ENCODE data around the gene ZW10. TPM values are rescaled to one million over a fixed set of nuclear protein-coding genes. Genes with fewer than 3 reads are reported as not detected.
"Not testable (repeated sequence)": the region's sequence is repeated elsewhere in the genome, so short reads cannot be mapped to it uniquely, and the experiment has no call there.

ZW10 gene
- total RNA-seq, 1 donor, result 23.7 TPM

DNA sequence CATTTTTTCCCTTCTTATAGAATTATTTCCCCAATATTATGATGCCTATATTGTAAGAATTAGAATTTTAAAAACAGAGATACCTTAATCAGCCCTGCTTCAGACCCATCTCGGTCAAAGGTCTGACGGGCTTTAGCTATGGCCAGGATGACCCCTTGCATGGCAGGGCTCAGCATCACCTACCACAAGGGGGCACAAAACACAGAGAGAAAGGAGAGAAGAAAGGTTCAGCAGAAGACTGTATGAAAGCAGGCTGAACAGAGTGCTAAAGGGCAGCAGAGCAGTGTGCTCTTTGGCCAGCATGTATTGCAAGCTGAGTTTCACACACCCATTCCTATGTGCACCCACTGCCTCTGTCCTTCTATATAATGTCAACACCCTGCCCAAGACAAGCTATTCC lies 32.9 kb upstream of the ZW10 start:
- TF ChIP-seq, protein P1, sequence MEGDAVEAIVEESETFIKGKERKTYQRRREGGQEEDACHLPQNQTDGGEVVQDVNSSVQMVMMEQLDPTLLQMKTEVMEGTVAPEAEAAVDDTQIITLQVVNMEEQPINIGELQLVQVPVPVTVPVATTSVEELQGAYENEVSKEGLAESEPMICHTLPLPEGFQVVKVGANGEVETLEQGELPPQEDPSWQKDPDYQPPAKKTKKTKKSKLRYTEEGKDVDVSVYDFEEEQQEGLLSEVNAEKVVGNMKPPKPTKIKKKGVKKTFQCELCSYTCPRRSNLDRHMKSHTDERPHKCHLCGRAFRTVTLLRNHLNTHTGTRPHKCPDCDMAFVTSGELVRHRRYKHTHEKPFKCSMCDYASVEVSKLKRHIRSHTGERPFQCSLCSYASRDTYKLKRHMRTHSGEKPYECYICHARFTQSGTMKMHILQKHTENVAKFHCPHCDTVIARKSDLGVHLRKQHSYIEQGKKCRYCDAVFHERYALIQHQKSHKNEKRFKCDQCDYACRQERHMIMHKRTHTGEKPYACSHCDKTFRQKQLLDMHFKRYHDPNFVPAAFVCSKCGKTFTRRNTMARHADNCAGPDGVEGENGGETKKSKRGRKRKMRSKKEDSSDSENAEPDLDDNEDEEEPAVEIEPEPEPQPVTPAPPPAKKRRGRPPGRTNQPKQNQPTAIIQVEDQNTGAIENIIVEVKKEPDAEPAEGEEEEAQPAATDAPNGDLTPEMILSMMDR (IDR thresholded peaks at IDR 0.05; ENCODE audit: insufficient read depth, low read depth, low read length), result peak; percentile 54
- DNase-seq (ENCODE audit: low read depth), result peak; percentile 41
- H3K4me3 ChIP-seq (ENCODE audit: low read depth, low read length), result no peak overlapping the region

GRCh38 chr11:113805640-113806039 lies 32.1 kb upstream of the ZW10 start:
- no peak for DNase-seq (ENCODE audit: low read depth)
- no peak overlapping the region for H3K4me3 ChIP-seq (ENCODE audit: low read depth, low read length)
- TF ChIP-seq, protein P1 (IDR thresholded peaks at IDR 0.05; ENCODE audit: insufficient read depth, low read depth, low read length), result no peak

DNA sequence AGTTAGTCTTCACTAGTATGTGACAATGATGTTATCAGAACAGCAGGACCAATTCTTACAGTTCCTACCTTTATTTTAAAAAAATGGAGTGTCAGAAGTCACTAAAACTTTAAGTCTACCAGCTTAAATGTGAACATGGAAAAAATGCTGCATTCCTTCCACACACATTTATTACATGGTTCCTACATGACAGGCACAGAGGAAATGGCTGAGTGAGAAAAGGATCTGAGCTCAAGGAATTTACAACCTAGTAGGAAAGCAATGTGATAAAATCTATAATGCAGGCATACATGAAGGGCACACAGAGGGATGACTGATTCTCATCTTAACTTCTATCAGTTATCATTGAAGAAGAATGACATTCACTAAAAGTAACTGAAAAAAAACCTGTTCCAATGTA lies 29.1 kb upstream of the ZW10 start:
- no peak overlapping the region for H3K4me3 ChIP-seq (ENCODE audit: low read depth, low read length)
- DNase-seq (ENCODE audit: low read depth), result no peak
- TF ChIP-seq, protein P1 (IDR thresholded peaks at IDR 0.05; ENCODE audit: insufficient read depth, low read depth, low read length), result no peak

- TF ChIP-seq, protein P1 (IDR thresholded peaks at IDR 0.05; ENCODE audit: insufficient read depth, low read depth, low read length), result peak; percentile 75
- peak; percentile 42 for DNase-seq (ENCODE audit: low read depth)
- H3K4me3 ChIP-seq (ENCODE audit: low read depth, low read length), result no peak overlapping the region
Measured at GRCh38 chr11:113796663-113797259, 23.3 kb upstream of the ZW10 start.

DNA sequence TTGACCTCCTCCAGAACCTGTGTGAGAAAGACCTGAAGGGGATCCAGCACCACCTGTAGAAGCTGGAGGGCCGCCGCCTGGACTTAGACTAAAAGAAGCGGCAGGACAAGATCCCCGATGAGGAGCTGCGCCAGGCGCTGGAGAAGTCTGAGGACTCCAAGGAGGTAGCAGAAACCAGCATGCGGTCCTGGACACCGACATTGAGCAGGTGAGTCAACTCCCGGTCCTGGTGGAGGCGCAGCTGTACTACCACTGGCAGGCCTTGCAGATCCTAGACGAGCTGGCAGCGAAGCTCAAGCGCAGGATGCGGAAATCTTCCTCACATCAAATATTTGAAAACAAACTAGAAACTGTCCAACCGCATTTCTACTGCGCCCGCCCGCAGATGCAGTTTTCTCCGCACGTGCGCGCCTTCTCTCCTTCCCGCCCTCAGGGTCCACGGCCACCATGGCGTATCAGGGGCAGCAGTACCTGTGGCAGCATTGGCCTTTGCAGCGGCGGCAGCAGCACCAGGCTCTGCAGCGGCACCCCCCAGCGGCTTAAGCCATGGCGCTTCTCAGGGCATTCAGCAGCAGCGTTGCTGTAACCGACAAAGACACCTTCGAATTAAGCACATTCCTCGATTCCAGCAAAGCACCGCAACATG lies 16.3 kb upstream of the ZW10 start:
- no peak for DNase-seq (ENCODE audit: low read depth)
- TF ChIP-seq, protein P1 (IDR thresholded peaks at IDR 0.05; ENCODE audit: insufficient read depth, low read depth, low read length), result no peak
- H3K4me3 ChIP-seq (ENCODE audit: low read depth, low read length), result no peak overlapping the region

- H3K4me3 ChIP-seq (ENCODE audit: low read depth, low read length); DNase-seq (ENCODE audit: low read depth): not testable (repeated sequence)
Measured at GRCh38 chr11:113789016-113789415, 15.5 kb upstream of the ZW10 start.

DNA sequence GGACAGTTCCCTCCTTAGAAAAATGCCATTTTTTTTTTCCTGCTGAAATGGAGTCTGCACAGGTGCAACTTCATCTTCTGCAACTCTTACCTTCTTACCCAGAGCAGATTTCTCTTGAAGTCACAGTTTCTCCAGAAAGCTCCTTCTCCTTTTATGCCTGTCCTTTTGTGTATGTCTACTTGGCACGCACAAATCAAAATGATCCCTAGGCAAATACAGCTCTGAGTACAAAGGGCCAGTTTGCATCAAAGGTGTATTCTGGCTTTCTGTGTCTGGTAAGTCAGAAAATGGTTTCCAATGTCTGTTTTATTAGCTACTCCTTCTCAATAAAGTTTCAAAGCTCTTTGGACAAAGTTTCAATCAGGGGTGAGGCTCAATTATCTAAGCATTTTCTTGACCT lies 8.6 kb upstream of the ZW10 start:
- no peak for DNase-seq (ENCODE audit: low read depth)
- H3K4me3 ChIP-seq (ENCODE audit: low read depth, low read length), result no peak overlapping the region
- TF ChIP-seq, protein P1 (IDR thresholded peaks at IDR 0.05; ENCODE audit: insufficient read depth, low read depth, low read length), result no peak

All from fibroblast of villous mesenchyme (primary cell).